DMS153 treated with DMSO at 0.1 percent for 48 hours (cell line): ENCODE results near the gene ATP9B.

ENCODE experiments used
- DNase-seq: peaks from one replicate; lab custom pipeline; 2025; ENCODE audit not compliant: unreplicated experiment; lab: John Stamatoyannopoulos, UW

ATP9B gene

DNA sequence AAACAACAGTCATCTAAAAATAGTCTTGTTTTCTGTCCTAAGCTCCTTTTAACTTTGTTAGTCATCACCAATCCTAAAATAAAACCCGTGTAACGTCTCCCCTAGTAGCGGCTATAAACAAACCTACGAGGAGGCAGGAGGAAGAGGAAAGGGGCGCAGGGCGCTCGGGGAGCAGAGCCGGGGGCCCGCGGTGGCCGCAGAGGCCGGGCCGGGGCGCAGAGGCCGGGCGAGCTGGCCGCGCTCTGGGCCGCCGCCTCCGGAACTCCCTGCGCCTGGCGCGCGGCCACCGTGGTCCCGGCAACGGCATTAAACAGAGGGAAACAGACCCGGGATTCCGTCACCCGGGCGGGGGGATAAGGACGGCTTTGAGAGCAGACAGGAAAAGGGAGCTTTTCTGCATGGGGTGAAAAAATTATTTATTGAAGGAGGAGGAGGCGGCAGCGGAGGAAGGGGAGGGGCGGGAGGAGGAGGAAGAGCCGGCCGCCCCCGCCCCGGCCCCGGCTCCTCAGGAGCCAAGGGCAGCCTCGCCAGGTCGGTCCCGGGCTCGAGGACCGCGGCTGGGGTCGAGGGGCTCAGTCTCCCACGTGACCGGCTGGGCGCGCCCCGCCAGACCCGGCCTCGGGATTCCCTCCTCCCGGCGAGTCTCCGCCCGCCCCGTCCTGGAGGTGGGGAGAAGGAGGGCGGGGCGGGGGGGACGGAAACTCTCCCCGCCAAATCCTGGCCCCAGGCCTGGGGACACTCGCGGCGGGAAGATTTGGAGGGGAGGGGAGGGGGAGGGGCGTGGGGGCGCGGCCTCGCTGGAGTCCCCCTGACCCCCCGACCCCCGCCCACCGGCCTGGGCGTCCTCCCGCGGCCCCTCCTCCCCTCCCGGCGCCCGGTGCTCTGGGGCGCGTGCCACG, 324.7 kb downstream of the ATP9B start:
- DNase-seq: peak; percentile 45

DNA sequence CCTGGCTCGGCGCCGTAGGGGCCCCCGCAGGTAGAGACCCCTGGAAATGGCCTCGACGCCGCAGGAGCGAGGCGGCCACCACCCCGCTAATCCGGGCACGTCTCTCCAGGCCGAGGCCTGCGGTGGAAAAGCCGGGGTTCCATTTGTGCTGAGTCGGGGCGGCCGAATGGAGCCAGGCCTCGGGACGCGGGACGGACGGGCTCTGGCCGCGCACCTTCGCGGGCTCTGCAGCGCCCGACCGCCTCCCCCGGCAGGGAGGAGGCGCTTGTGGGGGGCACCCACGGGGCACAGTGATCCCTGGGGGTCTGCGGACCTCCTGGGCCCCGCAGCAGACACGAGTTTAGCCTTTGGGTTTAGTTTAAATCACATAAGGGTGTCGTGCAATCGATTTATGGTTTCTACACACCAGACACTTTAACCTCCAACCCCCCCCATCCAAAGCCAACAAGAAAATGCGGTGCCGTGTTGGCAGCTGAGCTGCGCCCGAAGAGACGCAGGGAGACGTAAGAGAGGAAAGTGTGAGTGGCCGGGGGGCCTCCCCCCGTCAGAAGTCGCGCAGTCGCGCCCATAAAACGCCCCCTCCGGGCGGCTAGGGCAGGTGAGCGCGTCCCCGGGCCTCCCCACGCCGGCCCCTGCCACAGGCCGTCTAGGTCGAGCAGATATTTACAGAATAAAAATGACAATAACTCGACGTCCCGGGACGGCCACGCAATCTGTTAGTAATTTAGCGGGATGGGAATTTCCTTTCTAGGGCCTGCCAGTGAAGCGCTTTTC, 325.5 kb downstream of the ATP9B start:
- no peak for DNase-seq

DNA sequence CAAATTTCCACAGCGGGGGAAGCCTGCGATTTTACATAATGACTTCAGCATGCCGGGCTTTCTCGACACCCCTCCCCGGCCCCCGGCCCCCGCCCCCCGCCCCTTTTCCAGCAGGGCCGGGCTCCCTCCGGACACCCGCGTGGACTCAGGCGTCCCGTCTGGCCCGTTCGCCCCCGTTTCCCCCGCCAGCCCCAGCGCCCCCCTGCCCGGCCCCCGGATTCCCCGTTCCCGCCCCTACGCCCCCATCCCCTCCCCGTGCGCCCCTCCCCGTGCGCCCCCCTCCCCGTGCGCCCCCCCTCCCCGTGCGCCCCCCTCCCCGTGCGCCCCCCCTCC, 326.1 kb downstream of the ATP9B start:
- DNase-seq: no peak

DNA sequence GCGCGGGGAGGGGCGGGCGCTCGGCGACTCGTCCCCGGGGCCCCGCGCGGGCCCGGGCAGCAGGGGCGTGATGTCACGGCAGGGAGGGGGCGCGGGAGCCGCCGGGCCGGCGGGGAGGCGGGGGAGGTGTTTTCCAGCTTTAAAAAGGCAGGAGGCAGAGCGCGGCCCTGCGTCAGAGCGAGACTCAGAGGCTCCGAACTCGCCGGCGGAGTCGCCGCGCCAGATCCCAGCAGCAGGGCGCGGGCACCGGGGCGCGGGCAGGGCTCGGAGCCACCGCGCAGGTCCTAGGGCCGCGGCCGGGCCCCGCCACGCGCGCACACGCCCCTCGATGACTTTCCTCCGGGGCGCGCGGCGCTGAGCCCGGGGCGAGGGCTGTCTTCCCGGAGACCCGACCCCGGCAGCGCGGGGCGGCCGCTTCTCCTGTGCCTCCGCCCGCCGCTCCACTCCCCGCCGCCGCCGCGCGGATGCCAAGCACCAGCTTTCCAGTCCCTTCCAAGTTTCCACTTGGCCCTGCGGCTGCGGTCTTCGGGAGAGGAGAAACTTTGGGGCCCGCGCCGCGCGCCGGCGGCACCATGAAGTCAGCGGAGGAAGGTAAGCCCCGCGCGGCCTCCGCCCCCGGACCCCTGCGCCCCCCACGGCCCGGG, 326.7 kb downstream of the ATP9B start, which contains the start of gene NFATC1:
Gene NFATC1, plus strand, starts transcription at position 170 of the 644 bp plus-strand sequence. Its CDS starts 295 bp downstream, at position 465.
- no peak for DNase-seq

DNA sequence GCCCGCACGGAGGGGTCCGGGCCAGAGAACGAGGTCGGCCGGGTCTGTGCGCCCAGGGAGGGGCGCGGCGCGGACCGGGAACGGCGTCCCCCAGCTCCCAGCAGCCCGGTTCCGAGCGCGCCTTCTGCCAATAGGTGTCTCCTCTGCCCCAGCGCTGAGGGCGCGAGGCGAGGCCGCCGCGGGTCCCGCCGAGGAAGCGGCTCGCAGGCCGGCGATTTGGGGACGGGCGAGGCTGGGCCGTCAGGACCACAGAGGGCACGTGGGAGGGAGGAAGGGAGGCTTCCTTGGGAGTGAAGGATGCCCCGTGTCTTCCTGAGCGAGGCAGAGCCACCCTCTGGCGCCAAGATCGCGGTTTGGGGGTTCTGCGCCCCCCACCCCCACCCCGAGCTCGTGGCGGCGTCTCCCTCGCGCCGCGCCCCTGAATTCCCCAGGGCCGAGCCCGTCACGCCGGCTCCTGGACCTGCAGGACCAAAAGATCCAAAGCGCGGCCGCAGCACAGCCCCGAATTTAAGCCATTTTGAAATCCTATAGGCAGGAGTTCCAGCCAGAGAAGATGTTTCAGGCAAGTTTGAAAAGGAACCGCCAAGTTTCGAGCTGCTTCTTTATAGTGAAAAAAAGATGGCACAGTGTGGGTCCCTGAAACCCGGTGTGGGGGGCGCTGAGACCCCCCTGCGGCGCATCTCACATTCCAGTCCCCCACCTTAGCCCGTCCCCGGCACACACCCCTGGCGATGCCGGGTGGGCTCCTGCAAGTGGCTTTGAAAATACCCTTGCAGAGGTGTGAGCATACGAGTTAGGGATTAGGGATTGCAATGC, 327.4 kb downstream of the ATP9B start:
- no peak for DNase-seq

DNA sequence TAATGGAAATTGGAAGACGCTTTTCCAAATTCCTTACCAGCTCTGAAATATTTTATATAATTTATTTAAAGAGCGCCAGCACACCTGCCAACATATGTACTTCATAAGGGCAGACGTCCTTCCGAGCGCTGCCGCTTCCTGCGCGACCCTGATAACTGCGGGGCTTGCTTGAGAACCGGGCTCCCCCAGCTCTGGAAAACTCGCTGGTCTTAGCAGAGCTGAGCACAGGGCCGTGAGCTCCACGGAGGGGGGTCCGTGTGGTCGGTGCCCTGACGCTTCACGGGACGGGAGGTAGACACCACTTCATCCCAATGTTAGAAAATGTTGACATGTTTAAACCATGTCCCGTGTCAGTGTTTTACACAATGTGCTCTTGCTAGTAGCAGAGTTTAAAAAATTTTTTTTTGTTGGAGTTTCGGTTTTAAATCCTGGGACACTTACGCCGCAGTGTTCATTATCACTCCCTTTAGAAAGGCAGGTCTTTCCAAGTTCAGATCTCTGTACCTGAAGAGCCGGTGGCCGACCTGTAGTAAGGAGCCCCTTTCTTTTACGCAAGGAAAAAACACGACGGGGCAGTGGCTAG, 328.1 kb downstream of the ATP9B start:
- DNase-seq: no peak

DNA sequence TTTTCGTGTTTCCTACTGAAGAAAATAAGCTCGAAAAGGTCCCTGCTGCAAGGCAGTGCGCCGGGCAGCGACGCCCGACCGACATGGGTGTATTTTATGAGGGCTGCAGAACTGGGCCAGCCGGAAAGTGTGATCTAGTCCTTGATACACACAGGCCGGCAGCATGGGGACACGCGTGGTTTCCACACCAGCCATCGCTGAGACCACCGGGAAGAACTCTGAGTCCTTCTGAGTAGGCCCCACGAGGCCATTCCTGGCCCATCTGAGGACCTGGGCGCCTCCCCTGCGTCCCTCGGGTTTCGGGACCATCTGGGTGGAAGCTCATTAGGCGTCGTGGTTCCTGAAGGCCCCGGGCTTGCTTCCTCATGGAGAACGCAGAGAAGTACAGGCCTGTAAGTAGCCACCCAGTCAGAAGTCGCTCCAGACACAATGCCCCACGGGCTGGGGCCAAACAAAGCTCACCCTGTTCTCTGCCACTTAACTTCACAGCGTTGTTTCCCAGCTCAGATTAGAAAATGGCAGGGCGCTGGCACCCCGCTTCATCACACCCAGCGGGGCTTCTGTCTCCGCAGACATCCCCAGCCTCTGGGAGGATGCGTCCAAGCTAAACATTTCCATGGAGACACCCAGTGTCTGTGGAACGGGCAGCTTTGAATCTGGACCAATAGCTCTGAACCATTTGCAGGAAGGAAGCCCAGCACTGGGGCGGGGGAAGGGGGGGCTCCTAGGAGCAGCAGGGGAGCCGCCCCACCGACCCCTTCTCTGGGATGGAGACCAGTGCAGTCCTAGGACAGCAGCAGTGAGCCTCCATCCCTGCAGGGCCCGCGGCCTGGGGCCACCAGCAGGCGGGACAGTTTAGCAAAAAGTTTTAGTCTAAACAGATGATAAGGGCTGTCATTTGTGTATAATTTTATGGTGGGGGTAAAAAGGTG, 328.9 kb downstream of the ATP9B start:
- DNase-seq: no peak

DNA sequence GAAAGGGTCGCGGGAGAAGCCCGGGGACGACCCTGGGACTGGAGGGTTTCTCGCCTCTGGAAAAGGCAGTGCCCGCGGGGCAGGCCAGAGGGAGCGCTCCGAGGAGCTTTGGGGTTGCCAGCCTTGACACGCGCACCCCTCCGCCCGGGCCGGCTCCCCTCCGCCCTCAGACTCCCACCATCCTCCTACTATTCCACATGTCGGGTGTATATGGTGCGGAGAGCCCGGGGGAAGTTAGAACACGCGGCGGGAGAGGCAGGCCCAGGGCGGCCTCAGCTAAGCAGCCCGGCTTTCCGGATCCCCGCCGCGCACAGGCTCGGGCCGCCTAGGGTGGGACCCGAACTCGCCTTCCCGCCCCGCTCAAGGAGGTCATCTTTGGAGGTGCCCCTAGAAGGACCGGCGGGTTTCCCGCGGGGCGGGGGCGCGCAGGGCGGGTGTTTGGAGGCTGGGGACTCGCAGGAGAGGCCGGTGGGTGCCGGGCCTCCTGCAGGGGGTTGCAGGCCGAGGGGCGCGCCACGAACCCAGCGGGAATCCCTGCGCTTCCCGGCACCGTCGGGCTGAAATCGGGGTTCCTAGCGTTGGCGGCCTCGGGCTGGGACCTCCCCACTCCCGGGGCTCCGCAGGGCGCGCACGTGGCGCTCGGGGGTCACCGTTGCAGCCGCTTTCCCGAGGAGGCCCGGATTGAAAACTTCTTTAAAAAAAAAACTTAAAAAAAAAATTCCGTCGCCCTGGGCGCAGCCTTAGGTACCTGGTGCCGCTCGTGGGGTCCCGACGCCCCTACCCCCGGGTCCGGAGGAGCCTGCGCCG, 330.3 kb downstream of the ATP9B start:
- DNase-seq: no peak

DNA sequence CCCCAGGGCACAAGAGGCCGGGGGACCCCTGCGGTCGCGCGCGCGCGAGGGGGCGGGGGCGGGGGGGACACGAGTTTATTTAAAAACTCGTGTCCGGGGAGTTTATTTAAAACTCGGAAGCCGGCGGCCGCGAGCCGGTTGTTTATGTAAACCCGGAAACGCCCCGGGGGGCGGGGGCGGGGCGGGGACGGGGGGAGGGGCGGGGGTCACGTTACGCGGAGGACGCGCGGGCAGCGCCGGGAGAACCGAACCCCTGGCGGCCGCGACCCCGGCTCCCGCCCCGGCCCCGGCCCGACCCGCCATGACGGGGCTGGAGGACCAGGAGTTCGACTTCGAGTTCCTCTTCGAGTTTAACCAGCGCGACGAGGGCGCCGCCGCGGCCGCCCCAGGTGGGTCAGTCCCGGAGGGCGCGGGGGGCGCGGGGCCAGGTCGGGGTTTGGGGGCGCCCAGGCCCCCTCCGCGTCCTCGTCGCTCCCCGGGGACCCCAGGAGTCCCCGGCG, 330.9 kb downstream of the ATP9B start:
- DNase-seq: no peak

DNA sequence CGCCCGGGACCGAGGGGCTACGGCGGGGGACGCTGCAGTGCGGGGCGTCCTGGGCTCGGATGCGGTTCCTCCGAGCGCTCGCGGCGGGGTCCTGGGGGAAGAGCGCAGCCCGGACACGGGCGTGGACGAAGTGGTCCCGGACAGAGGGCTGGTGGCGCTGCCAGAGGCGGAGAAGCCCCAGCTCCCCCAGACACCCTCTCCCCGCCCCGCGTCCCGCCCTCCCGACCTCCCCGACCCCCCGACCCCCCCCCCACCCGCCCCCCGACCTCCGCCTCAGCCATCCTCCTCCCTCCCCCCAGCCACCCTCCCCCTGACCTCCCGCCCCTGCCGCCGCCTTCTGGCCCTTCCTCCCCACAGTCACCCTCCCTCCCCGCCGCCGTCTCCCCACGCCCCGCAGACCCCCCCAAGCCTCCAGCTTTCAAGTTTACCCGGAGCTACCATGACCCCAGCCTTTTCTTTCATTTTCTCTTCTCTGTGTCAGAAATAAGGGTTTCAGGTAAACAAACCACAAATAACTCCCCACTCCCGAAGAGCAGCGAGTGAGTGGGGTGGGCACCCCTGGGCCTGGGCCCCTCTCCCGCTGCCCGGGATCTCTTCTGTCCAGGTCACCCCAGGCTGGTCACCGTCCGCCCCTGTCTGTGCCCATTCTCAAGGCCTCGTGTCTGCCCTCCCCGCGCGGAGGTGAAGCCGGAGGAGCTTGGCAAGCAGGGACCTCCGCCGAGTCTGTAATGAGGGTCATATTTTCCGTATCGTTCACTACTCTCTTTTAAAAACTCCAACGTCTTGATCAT, 331.6 kb downstream of the ATP9B start:
- DNase-seq: no peak

DNA sequence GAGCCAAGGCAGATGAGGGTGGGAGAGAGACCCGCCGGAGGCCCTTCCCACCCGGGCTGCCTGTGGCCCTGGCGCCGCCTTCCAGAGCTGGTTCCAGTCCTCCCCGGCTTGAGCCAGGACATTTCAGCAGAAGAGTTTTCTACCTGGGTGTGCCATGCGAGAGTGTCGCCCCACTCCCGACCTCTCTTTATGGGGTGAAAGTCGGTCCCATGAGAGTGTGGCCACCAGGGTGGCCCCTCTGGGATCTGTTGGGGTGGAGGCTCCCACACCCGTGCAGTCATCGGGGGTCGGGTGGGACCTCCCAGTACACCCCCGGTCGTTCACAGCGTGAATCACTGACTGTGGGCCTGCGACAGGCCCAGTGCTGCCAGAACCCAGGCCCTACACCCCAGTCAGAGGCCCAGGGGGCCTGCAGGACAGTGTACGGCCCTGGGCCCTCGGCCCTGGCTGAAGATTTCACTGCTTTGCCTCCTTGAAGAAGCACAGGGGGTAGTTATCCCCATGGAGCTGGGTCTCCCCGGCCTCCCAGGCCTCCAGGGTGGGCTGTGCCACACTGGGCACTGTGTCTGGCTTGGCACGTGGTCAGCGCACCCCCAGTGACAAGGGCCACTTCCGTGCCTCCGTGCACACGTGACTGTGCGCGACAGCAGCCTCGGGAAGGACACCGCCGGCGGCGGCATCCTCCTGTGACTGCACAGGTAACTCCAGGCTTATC, 332.5 kb downstream of the ATP9B start:
- DNase-seq: no peak

DNA sequence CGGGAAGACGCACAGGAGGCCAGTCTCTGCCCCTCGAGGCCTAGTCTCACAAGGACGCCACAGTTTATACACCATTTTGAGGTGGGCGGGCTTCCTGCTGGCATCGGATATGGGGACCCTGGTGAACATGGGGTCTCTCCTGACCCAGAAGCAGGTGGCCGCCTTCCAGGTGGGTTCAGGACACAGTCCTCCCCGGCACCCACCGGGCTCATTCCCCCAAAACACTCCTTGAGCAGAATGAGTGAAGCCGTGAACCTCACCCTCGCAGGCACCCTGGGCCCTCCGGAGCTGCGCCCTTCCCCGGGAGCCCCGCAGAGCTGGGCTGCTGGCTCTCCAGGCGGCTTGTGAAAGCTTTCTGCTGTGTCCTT, 333.0 kb downstream of the ATP9B start:
- DNase-seq: no peak

DNA sequence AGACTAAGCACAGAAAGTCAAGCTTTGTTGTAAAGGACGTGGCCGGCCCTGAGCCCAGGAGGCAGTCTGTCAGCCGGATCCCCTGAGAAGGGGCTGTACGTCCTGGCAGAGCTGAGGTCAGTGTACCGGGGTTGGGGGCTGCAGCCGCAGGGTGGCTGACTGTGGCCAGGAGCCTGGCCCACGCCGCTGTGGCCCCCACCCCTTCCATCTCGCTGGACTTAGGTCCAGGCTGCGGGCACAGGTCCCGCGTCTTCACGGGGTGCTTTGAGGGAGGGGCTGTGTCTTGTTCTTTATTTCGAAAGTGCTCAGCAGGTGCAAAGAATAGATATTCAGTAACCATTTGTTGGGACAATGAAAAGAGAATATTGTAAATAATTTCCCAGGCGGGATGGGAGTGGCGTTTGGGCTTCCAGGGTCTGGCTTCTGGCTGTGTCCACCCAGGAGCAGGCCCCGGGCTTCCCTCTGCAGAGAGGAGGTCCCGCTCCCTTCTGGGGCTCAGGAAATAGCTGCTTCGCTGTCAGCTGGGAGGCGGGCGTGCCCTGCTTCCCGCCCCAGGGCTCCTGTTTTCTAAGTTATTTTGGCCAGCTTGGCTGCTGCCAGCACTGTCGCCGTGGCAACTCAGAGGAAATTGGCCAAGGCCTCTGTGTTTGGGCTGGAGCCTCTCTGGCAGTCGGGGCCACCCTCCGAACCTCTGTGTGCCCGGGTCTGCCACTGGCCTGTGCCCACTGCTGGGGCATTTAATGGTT, 334.0 kb downstream of the ATP9B start:
- DNase-seq: no peak

DNA sequence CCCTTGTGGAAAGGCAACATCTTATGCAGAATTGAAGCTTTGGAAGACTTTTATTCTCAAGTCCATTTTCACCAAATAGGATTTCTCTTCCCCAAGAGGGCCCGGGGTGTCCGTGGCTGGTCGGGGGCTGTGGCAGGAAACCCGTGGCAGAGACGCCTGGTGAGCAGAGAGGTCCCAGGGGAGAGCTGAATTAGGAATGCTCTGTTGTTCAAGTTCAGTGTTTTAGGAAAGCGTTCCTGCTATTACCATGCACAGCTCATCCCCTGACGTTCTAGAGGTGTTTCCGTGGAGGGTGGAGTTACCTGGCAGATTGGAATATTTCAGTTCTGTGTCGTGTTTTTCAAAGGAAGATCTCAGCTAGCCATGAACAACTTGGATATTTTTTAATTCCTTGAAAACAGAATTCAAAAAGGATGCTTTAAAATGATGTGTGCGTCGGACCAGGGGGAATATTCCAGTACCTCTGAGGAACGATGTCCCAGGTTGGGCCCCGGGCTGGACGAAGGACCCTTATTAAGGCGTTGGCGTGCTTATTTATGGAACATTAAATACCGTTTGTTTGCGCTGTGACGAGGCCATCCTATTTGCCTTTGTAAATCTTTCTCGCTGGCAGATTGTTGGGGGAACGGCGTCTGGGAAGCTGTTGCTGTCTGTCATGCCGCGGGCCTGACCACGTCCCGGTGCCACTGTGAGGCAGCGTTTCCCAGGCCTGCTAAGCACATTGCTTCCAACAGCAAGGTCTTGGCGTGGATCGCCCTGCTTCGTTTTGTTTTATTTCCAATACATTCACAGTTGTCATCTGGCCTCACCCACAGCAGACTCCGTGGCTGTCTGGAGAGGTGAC, 334.8 kb downstream of the ATP9B start:
- no peak for DNase-seq

DNA sequence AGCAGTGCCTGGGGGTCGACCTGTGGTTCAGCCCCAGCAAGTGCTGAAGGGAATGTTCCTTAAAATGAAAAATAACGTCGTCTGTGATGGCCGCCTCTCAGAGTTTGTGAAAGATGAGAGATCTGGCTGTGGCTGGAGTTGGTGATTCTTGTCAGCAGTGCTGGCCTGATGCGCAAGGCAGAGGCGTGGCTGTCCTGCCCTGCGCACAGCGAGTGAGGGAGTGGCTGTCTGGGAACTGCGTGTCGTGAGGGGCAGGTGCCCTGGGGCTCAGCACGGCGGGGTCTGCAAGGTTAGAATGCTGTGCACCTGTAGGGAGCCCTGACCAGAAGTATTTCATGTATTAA, 335.3 kb downstream of the ATP9B start:
- no peak for DNase-seq
